RWPE2 (cell line): ENCODE data around the gene TTR.

ENCODE experiments used
- ATAC-seq: fragments of 200-7000 bp; cut with Tn5 transposase; 3 replicates; pipeline ENCODE4 v1.9.1; 2021; ENCODE audit warnings: low read depth
- DNase-seq: peaks from one replicate; pipeline ENCODE4 v3.0.0-alpha.2; 2020; ENCODE audit warnings: low spot score
- H3K27ac ChIP-seq: fragments of 450-650 bp; 2 replicates; pipeline ENCODE4 v1.5.1; 2017; ENCODE audit warnings: mild to moderate bottlenecking; ENCODE audit not compliant: poor library complexity, severe bottlenecking
- H3K27me3 ChIP-seq: fragments of 250-450 bp; sonication (Bioruptor Pico); 2 replicates; pipeline ENCODE4 v1.5.1; 2021; ENCODE audit warnings: mild to moderate bottlenecking, moderate library complexity; ENCODE audit not compliant: insufficient read depth, poor library complexity, severe bottlenecking
- H3K36me3 ChIP-seq: fragments of 250-450 bp; sonication (Bioruptor Pico); 2 replicates; pipeline ENCODE4 v1.5.1; 2020; ENCODE audit warnings: low read depth, mild to moderate bottlenecking, moderate library complexity
- H3K4me1 ChIP-seq: fragments of 250-450 bp; sonication (Bioruptor Pico); 2 replicates; pipeline ENCODE4 v1.5.1; 2021; ENCODE audit warnings: mild to moderate bottlenecking, moderate library complexity; ENCODE audit not compliant: insufficient read depth, poor library complexity, severe bottlenecking
- H3K4me3 ChIP-seq: fragments of 250-450 bp; sonication (Bioruptor Pico); 2 replicates; pipeline ENCODE4 v1.5.1; 2021; ENCODE audit warnings: mild to moderate bottlenecking, moderate library complexity; ENCODE audit not compliant: severe bottlenecking
- H3K9me3 ChIP-seq: fragments of 250-450 bp; sonication (Bioruptor Pico); 2 replicates; pipeline ENCODE4 v1.5.1; 2021; ENCODE audit warnings: mild to moderate bottlenecking, moderate library complexity; ENCODE audit not compliant: severe bottlenecking
- CTCF ChIP-seq: fragments of 450-650 bp; IDR thresholded peaks from one replicate; pipeline ENCODE4 v1.5.1; 2017; ENCODE audit warnings: mild to moderate bottlenecking, moderate library complexity; ENCODE audit not compliant: poor library complexity, severe bottlenecking

Gene TTR

GRCh38 chr18:31576670-31577069 lies 15.0 kb upstream of the TTR start:
- no peaks in the 10 kb centered on the region for H3K9me3 ChIP-seq
- H3K36me3 ChIP-seq, result no peaks in the 10 kb centered on the region
- TF ChIP-seq CTCF, result no peak
- H3K4me3 ChIP-seq, result no peak overlapping the region
- no peaks in the 10 kb centered on the region for H3K27me3 ChIP-seq
- ATAC-seq, result no peak
- DNase-seq, result no peak
- H3K27ac ChIP-seq, result no peak overlapping the region
- no peaks in the 10 kb centered on the region for H3K4me1 ChIP-seq

DNA sequence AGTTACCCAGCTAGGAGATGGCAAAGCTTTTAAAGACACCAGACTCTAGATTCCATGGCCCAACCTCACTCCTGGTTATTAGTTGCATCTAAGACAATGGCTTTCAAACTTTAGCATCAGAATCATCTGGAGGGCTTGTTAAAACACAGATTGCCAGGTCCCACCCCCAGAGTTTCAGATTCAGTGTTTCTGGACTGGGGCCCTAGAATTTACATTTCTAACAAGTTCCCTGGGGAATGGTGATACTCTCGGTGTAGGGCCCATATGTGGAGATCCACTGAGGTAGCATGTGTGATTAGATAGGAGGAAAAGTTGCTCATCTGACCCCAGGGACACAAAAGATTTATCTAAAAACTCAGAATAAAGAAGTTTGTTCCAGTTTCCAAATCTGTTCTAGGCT lies 14.5 kb upstream of the TTR start:
- TF ChIP-seq CTCF, result no peak
- ATAC-seq, result no peak
- no peaks in the 10 kb centered on the region for H3K4me1 ChIP-seq

GRCh38 chr18:31578126-31578525 lies 13.6 kb upstream of the TTR start:
- Histone ChIP-seq H3K9me3 (no peaks in the 10 kb centered on the region), H3K4me3 (no peak overlapping the region), H3K36me3 (no peaks in the 10 kb centered on the region), H3K4me1 (no peaks in the 10 kb centered on the region), H3K27ac (no peak overlapping the region), H3K27me3 (no peaks in the 10 kb centered on the region)
- no peak for TF ChIP-seq CTCF
- no peak for DNase-seq
- no peak for ATAC-seq

More for the DNA sequence above, 14.5 kb upstream of the TTR start:
- no peak overlapping the region for H3K27ac ChIP-seq
- no peaks in the 10 kb centered on the region for H3K27me3 ChIP-seq
- H3K36me3 ChIP-seq, result no peaks in the 10 kb centered on the region
- DNase-seq, result no peak
- no peak overlapping the region for H3K4me3 ChIP-seq
- no peaks in the 10 kb centered on the region for H3K9me3 ChIP-seq

GRCh38 chr18:31579375-31579774 lies 12.3 kb upstream of the TTR start:
- Histone ChIP-seq H3K36me3 (no peaks in the 10 kb centered on the region), H3K27ac (no peak overlapping the region), H3K4me3 (no peak overlapping the region), H3K9me3 (no peaks in the 10 kb centered on the region), H3K4me1 (no peaks in the 10 kb centered on the region), H3K27me3 (no peaks in the 10 kb centered on the region)
- ATAC-seq (no peak), DNase-seq (no peak)
- no peak for TF ChIP-seq CTCF

DNA sequence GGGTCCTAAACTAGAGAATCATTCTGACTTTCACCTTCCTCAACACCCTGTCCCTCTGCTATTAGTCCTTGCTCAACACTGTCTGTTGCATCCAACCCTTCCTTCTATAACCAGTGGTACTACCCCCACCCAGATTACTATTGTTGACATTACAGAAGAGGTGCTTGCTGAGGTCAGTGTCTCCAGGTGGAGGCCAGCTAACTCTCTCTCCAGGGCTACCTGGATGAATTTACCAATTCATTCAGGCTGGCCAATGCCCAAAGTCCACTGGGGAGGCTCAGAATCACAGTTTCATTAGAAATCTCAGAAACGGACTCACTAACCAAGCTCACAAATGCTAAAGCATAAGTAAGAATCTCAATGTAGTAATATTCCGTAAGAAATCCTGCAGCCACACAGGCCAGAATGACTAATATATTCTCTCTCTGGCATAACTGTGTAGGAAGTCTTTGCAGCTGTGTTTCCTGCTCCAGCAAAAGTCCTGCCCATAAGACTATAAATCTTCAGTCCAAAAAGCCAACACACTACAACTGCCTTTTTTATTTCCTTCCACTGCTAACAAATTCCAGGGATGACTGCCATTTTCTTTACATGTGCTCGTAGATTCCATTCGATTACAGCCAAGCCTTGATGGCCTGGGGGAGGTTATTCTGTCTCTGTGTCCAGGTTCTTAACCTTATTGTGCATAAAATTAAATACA lies 10.0 kb upstream of the TTR start:
- ATAC-seq (peak; percentile 51; the same call in 2 of the 3 replicates), DNase-seq (no peak)
- H3K27me3 ChIP-seq, result no peaks in the 10 kb centered on the region
- no peaks in the 10 kb centered on the region for H3K36me3 ChIP-seq
- no peak overlapping the region for H3K27ac ChIP-seq
- H3K4me1 ChIP-seq, result no peaks in the 10 kb centered on the region
- TF ChIP-seq CTCF, result no peak
- H3K4me3 ChIP-seq, result no peak overlapping the region
- H3K9me3 ChIP-seq, result no peaks in the 10 kb centered on the region
